ENCODE results near the gene CFAP100.

Gene CFAP100

GRCh38 chr3:126406389-126407296 lies 11.9 kb downstream of the CFAP100 start:
- no peak for DNase-seq

GRCh38 chr3:126407412-126408044 lies 12.8 kb downstream of the CFAP100 start:
- no peak for DNase-seq

- DNase-seq, result no peak
Measured at GRCh38 chr3:126408099-126408498, 13.4 kb downstream of the CFAP100 start.

DNA sequence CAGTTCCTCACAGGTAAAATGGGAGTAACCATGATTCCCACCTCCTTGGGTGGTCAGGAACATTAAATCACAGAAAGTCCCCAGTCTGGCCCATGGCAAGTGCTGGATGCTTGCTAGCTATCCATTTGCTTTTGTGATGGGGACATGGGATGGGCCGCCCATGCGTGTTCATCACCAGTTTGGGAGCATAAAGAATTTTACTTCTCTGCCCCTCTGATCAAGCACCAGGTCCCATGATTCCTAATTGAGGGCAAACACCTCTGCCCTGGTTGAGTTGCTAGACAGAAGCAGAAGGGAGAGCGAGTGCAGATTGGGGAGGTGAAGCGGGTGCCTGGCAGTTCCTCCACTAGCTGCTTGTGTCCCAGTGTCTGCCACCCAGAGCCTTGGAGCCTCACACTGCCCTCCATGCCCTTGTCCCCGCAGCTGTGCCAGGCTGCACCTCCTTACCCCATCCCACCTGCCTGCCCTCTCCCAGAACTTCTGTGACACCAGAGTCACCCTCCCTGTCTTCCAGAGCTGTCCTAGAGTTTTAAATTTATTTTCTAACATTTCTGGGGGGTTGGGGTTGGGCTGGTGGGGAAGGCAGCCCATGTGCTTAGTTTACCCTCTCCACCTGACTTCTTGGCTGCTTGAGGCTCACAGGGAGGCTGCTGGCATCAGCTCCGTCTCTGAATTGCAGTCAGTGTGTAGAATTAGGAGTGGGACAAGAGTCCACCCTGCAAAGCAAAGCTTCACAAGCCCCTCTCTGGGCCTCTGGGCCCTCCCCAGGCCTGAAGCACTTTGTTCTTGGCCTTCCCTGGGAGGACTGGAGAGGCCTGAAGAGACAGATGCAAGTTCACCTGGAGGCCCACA lies 18.4 kb downstream of the CFAP100 start:
- no peak for DNase-seq

GRCh38 chr3:126413693-126414080 lies 19.0 kb downstream of the CFAP100 start:
- DNase-seq, result no peak

- DNase-seq, result no peak
Measured at GRCh38 chr3:126414406-126414805, 19.7 kb downstream of the CFAP100 start.

- no peak for DNase-seq
Measured at GRCh38 chr3:126414961-126415660, 20.4 kb downstream of the CFAP100 start.

GRCh38 chr3:126415661-126416591 lies 21.2 kb downstream of the CFAP100 start:
- no peak for DNase-seq

DNA sequence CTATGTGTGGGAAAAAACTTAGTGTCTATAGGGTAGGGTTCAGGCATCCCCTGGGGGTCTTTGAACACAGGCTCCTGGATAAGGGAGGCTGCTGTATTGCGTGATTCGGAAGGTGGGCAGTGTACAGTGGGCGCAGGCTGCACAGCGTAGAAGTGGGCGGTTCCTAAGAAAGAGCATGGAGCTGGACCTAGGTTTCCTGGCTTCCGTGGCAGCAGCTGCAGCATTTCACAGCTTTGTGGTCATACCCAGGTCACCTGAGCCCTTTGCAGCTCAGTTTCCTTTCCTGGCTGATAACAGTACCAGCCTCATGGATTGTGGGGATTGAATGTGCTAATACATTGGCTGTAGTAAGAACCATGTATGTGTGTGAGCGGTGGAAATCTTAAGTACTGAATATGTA lies 22.2 kb downstream of the CFAP100 start:
- DNase-seq, result no peak

GRCh38 chr3:126417515-126417914 lies 22.8 kb downstream of the CFAP100 start:
- DNase-seq, result no peak

- DNase-seq, result no peak
Measured at GRCh38 chr3:126417981-126418530, 23.3 kb downstream of the CFAP100 start.

- no peak for DNase-seq
Measured at GRCh38 chr3:126418661-126419131, 24.0 kb downstream of the CFAP100 start.

DNA sequence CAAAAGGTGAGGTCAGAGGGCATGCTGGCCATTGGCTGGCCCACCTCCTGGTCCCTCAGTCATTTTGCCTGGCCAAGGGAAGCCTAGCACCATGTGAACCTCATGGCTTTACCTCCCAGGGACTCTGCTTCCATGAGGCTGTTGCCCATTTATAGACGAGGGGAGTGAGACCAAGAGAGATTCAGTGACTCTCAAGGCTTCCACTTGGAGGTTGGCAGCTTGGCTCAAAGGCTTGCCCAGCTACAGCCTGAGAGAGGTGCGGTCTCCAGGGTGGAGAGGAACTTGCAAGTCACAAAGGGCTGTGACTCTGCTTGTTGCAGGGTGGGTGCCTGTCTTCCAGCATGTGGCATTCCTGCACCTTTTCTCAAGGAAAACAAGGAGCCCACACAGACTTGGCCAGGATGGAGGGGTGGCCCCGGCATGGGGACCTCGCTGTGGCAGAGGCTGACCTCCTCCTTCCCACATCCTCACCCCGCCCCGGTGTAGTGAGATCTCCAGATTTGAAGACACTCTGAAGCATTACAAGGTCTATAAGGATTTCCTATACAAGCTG lies 24.5 kb downstream of the CFAP100 start:
- no peak for DNase-seq

GRCh38 chr3:126419886-126420786 lies 25.4 kb downstream of the CFAP100 start:
- no peak for DNase-seq

DNA sequence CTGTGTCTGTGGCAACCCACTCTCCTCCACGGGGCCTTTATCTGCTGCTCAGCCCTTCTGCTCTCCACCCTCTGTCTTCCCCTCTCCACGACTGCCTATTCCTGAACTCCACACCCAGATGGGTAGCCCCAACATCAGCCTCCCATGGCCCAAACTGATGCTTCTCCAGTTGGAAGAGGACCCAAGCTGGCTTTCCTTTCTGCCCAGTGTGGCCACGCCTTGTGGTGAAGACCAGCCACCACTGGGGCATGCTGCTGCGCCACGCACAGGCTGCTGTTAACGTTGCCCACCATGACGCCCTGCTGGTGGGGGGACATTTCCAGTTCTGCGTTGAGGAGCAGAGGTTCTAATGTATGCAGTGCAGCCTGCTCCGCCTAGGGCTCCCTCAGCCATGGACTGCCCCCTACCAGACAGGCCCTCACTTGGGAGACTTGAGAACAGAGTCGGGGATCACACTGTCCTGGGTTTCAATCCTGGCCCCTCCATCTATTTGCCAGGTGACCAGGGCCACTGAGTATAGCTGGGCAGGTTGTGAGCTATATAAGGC lies 26.9 kb downstream of the CFAP100 start:
- no peak for DNase-seq

DNA sequence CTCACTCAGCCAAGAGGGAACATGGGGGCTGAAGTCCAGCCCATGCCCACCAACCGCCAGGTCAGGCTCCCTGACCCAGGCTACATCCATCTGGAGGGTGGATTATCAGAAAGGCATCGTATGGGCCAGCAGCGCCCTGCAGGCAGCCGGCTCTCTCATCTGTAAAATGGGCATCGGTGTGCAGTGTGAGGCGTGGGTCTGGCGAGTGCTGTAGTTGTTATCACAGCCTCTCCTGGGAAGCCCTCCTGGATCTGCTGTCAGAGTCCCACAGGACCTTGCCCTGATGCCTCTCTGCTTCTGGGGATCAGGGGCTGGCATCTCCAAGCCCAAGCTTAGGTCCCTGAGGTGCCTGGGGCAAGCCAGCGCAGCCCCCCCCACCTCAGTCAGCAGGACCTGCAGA lies 27.4 kb downstream of the CFAP100 start:
- DNase-seq, result no peak

DNA sequence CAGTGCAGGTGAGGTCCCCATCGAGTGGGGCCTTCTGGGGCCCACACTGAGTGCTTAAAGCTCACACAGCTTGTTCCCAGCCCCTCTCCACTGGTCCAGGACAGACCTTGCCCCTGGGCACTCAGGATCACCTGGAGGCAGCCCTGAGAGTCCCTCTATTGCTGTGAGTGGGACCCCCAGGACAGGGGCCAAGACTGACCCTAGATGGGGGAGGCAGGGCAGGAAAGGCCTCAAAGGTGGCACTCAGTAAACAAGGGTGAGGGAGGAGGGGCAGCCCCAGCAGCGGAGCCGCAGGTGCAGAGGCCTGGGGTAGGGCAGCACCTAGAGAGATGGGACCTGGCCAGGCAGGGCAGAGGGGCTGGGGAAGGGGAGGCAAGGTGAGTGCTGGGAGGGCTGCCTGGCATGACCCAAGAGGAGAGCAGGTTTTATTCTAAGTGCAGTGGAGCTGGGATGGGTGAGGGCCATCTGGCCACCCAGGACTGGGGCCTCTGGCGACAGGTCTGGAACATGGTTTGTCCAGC lies 27.9 kb downstream of the CFAP100 start:
- no peak for DNase-seq

DNA sequence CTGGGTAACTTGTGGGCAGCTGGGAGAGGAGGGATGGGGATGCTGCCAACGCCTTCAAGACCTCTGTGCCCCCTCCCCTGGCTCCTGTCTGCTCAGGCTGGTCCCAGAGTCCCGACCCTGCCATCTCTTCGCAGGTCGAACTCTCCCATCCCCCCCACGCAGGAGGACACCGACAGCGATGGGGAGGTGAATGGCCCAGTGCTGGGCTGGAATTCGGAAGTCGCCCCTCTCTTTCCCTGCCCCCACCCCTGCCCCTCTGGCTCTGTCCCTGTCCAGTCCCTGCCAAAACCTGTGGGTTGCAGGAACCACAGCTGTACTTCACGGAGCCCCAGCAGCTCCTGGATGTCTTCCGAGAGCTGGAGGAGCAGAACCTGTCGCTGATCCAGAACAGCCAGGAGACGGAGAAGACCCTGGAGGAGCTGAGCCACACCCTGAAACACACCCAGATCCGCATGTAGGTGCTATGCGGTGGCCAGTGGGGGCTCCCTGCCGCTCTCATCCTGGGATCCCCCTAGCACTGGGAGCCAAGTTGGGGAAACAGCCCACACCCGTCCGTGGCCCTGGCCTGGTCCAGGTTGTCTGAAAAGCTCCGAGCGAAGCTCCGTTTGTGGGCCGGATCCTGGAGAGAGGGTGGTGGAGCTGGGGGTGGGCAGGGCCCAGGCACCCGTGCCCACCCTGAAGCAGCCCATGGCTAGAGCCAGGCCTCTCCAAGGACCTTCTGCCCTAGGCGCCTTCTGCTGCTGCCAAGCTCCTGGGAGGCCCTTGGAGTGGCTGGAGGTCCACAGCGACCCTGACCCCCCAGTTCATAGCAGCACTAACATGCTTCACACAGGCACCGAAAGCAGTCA lies 28.7 kb downstream of the CFAP100 start:
- DNase-seq, result no peak

Measured in inflammatory macrophage (primary cell).